GOT3 (cell line): Measurements from ENCODE around the gene USP40.

Experiments
- DNase-seq: peaks from one replicate; lab custom pipeline; 2025; ENCODE audit warnings: mixed read lengths; lab: John Stamatoyannopoulos, UW

The USP40 gene

GRCh38 chr2:233492751-233493150 is 73.8 kb downstream of the USP40 start:
- DNase-seq, result no peak

DNA sequence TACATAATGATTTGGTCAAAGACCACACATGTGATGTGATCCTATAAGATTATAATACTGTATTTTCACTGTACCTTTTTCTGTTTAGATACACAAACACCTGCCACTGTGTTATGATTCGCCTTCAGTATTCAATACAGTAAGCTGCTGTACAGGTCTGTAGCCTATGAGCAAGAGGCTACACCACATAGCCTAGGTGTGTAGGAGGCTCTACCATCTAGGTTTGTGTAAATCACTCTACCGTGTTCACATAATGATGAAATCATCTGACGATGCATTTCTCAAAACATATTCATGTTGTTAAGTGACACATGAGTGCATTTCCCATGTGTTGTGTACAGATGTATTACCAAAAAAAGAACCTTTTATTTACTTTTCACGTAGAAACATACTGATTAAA is 74.5 kb downstream of the USP40 start:
- no peak for DNase-seq

- DNase-seq, result no peak
Observed at GRCh38 chr2:233491326-233491725, 75.3 kb downstream of the USP40 start.

GRCh38 chr2:233490831-233491230 is 75.8 kb downstream of the USP40 start:
- no peak for DNase-seq

GRCh38 chr2:233489666-233490065 is 76.9 kb downstream of the USP40 start:
- DNase-seq, result no peak

GRCh38 chr2:233489143-233489542 is 77.4 kb downstream of the USP40 start:
- DNase-seq, result no peak

DNA sequence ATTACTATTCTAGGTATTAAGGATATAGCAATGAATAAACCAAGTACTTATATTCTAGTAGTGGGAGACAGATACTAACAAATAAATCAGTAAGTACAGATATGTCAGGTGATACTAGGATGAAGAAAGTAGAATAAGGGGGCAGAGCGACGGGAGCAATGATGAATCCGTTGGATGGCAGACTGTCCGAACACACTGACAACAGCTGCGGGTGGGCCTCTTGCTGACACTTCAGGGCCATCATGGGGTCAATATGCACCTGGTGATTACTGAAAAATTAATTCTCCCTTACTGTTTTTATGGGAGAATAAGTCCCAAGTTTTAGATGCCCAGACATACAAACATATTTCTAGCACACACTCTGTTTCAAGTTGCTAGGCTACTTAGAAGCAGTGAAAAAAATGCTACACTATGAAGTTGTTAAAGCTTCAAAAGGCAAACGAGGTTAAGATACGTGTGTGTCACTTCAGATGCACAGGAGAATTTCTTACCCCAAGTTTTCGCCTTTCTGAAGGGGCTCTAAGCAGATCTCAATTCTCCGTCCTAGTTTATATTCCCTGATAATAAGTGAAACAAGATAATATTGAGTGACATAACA is 78.7 kb downstream of the USP40 start:
- DNase-seq, result no peak

DNA sequence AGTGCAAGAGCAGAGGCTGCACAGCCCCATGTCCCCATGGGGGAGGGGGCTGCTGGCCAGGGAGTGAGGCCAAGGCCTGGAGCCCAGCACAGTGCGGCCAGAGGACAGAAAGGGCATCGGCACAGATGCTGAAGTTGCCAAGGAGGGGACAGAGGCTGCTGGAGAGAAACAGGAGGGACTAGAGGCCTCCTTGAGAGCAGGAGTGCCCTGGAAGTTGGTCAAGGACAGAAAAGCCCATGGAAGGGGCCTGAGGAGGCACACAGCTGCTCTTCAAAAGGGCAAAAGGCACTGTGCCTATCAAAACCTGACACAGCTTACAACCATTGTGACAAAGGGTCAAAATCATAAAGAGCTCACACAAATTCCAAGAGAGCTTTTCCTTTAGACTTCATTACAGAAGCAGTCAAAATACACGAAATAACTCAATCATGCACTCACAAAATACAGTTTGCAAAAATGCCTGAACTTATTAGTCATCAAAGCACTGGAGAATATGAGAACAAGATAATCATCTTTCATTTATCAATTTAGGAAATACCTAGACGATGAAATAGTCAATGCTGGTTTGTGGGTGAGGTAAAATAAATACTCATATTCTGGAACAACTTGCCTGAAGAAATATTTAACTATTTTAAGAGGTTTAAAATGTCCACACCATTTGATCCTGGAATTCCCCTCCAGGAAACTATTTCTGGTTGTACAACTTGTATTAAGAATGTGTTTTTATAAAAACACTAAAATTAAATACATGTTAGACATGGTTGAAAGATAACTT is 79.6 kb downstream of the USP40 start:
- no peak for DNase-seq

- DNase-seq, result no peak
Observed at GRCh38 chr2:233486357-233486756, 80.2 kb downstream of the USP40 start.

DNA sequence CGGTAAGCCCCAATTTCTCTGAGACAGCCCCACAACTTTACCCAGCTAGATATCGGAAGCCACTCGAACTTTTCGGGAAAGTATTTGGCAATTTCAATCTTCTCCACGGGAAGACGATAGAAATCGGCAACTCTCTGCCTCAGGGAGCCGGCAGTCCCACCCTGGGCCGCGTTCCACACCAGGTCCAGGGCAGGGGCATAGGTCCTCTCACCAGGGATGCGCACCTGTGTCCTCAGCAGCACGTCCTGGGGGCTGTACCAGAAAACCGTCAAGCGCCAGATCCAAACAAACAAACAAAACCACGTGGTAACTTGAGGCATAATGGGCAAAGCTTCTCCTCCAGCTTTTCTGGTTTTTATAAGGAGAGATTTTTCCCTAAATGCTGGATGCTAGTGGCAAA is 80.9 kb downstream of the USP40 start:
- no peak for DNase-seq

- DNase-seq, result no peak
Observed at GRCh38 chr2:233482616-233483015, 84.0 kb downstream of the USP40 start.

GRCh38 chr2:233481368-233482142 is 85.0 kb downstream of the USP40 start:
- no peak for DNase-seq

- no peak for DNase-seq
Observed at GRCh38 chr2:233480490-233481202, 85.9 kb downstream of the USP40 start.

DNA sequence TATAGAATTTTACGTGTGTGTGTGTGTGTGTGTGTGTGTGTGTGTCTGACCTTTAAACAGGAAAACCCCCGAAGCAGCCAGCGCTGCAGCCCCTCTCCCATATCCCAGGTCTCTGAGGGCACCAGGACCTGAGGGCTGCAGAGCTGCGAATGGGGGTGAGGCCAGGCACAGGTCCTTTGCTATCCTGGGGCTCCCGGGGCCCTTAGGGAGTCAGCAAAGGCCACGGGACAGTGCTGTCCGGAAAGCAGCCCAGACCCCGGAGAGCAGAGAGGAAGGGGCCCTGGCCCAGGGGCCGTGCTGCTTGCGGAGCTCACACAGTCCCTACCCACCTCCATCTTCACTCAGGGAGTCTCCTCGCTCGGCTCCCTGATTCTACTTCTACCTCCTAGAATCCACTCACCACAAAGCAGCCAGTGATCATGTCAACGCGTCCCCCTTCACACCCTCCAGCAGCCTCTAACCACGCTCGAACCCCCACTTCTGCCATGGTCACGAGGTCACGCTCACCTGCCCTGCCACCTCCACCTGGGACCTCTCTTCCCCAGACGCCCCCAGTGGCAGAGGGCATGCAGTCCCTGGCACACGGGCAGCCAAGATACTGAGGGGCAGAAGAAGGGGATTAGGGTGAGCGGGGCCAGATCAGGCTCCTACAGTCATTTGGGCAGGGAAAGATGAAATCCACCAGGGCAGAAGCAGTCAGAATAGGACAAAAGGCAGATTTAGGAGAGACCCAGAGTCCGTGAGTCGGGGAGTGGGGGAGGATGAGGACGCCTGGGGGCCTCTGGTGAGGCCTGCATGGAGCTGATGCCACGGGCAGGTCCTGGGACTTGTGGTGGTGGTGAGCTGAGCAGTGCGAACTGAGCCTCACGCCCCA is 86.7 kb downstream of the USP40 start:
- DNase-seq, result no peak

DNA sequence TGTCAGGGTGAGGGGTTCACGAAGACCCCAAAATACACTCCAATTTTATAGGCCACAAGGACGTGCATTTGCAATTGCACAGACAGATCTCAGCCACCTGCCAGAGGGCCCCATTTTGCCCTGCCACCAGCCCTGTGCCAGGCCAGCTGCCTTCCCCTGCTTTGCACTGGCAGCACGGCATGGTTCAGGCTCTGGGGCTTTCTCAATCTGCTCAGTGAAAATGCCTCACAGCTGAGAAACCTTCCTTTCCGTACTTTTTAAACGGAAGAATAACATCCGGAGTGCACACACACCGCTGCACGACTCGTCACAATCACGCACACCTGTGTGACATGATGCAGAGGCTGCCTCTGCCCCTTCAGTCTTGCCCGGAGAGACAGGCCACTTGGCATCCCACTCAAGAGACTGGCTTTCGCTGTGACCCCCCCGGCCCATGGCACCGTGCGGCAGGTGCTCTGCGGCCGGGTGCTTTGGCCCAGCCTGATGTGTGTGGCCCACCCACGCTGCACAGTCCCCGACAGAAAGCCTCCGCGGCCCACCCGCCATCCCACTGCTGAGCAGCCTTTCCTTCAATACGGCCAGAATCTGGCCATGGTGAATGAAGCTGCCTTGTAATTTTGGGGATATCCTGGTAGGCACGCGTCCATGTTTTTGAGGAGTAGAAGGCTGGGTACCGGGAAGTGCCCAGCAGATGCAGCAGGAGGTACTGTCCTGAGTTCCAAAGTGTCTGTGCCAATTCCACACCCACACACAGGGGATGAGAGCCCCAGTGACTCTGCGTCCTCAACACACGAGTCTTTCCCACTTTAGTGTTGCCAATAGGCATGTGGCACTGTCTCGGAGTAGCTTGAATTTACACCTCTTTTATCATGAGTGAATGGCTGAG is 88.8 kb downstream of the USP40 start:
- no peak for DNase-seq

GRCh38 chr2:233476651-233477547 is 89.7 kb downstream of the USP40 start:
- DNase-seq, result no peak

- DNase-seq, result no peak
Observed at GRCh38 chr2:233476063-233476410, 90.5 kb downstream of the USP40 start.

DNA sequence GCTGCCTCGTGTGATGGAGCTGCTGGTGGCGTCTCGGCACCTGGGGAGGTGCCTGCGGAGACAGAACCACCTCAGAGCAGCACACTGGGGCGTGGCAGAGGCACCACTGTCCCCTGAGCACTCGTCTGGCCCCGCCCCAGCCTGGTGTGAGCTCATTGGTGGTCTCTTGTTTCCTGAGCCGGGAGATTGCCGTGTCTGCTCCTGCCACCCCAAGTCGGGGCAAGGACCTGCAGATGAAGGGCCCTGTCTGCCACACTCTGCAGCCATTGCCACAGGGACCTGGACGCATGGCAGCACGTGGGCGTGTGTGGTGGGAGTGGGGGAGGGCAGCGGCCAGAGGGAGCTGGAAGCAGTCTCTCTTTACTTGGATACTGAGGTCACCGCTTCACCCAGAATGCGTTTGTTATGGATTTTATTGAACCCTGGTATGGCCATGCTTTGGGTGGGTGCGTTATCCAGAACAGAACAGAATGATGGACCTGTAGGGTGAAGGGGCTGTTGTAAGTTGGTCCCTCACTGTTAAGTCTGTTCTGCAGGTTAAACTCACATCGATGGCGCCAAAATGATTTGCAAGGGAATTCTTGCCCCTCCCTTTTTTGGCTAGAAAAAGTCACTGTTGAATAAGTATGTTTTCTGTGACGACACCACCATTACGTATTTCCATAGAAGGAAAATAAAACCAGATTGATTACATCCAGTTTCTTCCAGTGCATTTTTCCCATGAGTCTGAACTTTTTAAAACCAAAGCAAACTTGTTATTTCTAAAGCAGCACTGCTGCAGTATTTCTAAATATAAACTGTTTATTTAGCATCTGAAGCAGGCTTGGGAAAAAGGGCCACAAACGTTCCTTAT is 92.0 kb downstream of the USP40 start:
- no peak for DNase-seq
